Neuronal stem cell (in vitro differentiated cells): ENCODE measurements around the gene UNK.

Experiments used
- DNase-seq: peaks from one replicate; pipeline ENCODE4 v3.0.0-alpha.2; 2013; ENCODE audit warnings: low spot score
- H2AFZ ChIP-seq: one replicate; pipeline ENCODE4 v1.6.1; 2013; ENCODE audit warnings: mild to moderate bottlenecking, low read length, inconsistent platforms
- H2AK5ac ChIP-seq: 2 replicates; pipeline ENCODE4 v1.6.1; 2013; ENCODE audit warnings: low read depth, mild to moderate bottlenecking, inconsistent platforms, low read length, moderate library complexity, mixed read lengths
- H2BK120ac ChIP-seq: 2 replicates; pipeline ENCODE4 v1.6.1; 2013; ENCODE audit warnings: low read depth, mild to moderate bottlenecking, inconsistent platforms, low read length, moderate library complexity, mixed read lengths
- H2BK12ac ChIP-seq: one replicate; pipeline ENCODE4 v1.6.1; 2013; ENCODE audit warnings: low read length, inconsistent platforms
- H2BK15ac ChIP-seq: 2 replicates; pipeline ENCODE4 v1.6.1; 2013; ENCODE audit warnings: mild to moderate bottlenecking, low read length, inconsistent platforms, mixed read lengths
- H2BK5ac ChIP-seq: one replicate; pipeline ENCODE4 v1.6.1; 2013; ENCODE audit warnings: inconsistent platforms, mild to moderate bottlenecking, low read length, moderate library complexity
- H3K14ac ChIP-seq: one replicate; pipeline ENCODE4 v1.6.1; 2013; ENCODE audit warnings: low read length, inconsistent platforms
- H3K18ac ChIP-seq: 2 replicates; pipeline ENCODE4 v1.6.1; 2013; ENCODE audit warnings: low read length, inconsistent platforms
- H3K23ac ChIP-seq: 2 replicates; pipeline ENCODE4 v1.6.1; 2013; ENCODE audit warnings: low read depth, mild to moderate bottlenecking, mixed read lengths, low read length, inconsistent platforms; ENCODE audit not compliant: poor library complexity
- H3K27ac ChIP-seq: replicated peaks from 3 replicates; pipeline ENCODE4 v1.5.1; 2013; ENCODE audit warnings: low read length, inconsistent platforms
- H3K27me3 ChIP-seq, 3 experiments: 2 replicates each; pipeline ENCODE4 v1.6.1; 2013; ENCODE audit warnings: low read length in 3 of 3, mild to moderate bottlenecking in 2 of 3, inconsistent platforms in 1 of 3, low read depth in 1 of 3, mixed read lengths in 1 of 3, moderate library complexity in 1 of 3; ENCODE audit not compliant: control insufficient read depth in 3 of 3, insufficient read depth in 3 of 3
- H3K36me3 ChIP-seq, 2 donors: replicated peaks in 1 of 2; 2 replicates each; pipeline ENCODE4 v1.6.1; 2013; ENCODE audit warnings: low read length in 2 of 2; ENCODE audit not compliant: control insufficient read depth in 2 of 2, insufficient read depth in 2 of 2
- H3K4ac ChIP-seq: 2 replicates; pipeline ENCODE4 v1.6.1; 2013; ENCODE audit warnings: inconsistent platforms, mild to moderate bottlenecking, low read length, moderate library complexity
- H3K4me1 ChIP-seq, 2 donors: 1 replicate in 1 of 2; 2 replicates in 1 of 2; pipeline ENCODE4 v1.6.1; 2013; ENCODE audit warnings: low read length in 2 of 2, low read depth in 1 of 2; ENCODE audit not compliant: control insufficient read depth in 2 of 2, insufficient read depth in 1 of 2
- H3K4me2 ChIP-seq: one replicate; pipeline ENCODE4 v1.6.1; 2013; ENCODE audit warnings: mild to moderate bottlenecking, low read length, inconsistent platforms; ENCODE audit not compliant: insufficient read depth, poor library complexity, severe bottlenecking
- H3K4me3 ChIP-seq, 2 donors: 2 replicates each; pipeline ENCODE4 v1.5.1; 2013; ENCODE audit warnings: low read length in 2 of 2, mild to moderate bottlenecking in 2 of 2, inconsistent platforms in 1 of 2, moderate library complexity in 1 of 2
- H3K79me1 ChIP-seq: one replicate; pipeline ENCODE4 v1.6.1; 2013; ENCODE audit warnings: low read depth, mild to moderate bottlenecking, inconsistent platforms, low read length, moderate library complexity
- H3K9ac ChIP-seq: one replicate; pipeline ENCODE4 v1.6.1; 2013; ENCODE audit warnings: mild to moderate bottlenecking, low read depth, low read length, inconsistent platforms; ENCODE audit not compliant: poor library complexity
- H3K9me3 ChIP-seq, 2 donors: replicated peaks in 1 of 2; 2 replicates each; pipeline versions ENCODE3 to v1.6.1; 2013; ENCODE audit warnings: low read length in 2 of 2, mild to moderate bottlenecking in 2 of 2, inconsistent platforms in 1 of 2, low read depth in 1 of 2, mixed read lengths in 1 of 2, moderate library complexity in 1 of 2; ENCODE audit not compliant: control insufficient read depth in 2 of 2, insufficient read depth in 1 of 2
- H4K8ac ChIP-seq: one replicate; pipeline ENCODE4 v1.6.1; 2013; ENCODE audit warnings: low read depth, mild to moderate bottlenecking, inconsistent platforms, low read length, moderate library complexity
- H4K91ac ChIP-seq: one replicate; pipeline ENCODE4 v1.6.1; 2013; ENCODE audit warnings: low read length, low read depth, mild to moderate bottlenecking, inconsistent platforms; ENCODE audit not compliant: poor library complexity
- WGBS, 2 donors: extraction: QIAGEN DNeasy Blood & Tissue Kit; methylation state at CpG; one replicate each; pipeline ENCODE4 v1.1.7; 2013; ENCODE audit warnings: missing lambda C conversion rate in 2 of 2, mixed read lengths in 1 of 2; ENCODE audit not compliant: insufficient read length in 2 of 2, insufficient replicate concordance in 1 of 2; ENCODE audit errors: extremely low coverage in 2 of 2; 5-methylcytosine and 5-hydroxymethylcytosine counted together

Gene UNK

GRCh38 chr17:75791254-75791653 lies 6.6 kb downstream of the UNK start:
- Histone ChIP-seq H4K8ac (no peak overlapping the region), H3K23ac (no peak overlapping the region), H3K9me3 (peaks cover 0 to 8% of the 10 kb centered on the region in 2 donors), H3K14ac (no peak overlapping the region), H2AK5ac (no peak overlapping the region), H2BK12ac (no peak overlapping the region), H3K4me1 (peaks cover 0 to 2% of the 10 kb centered on the region in 2 donors), H2BK15ac (no peak overlapping the region), H4K91ac (no peak overlapping the region), H2BK5ac (no peak overlapping the region), H3K18ac (no peak overlapping the region), H3K27me3 (no peaks in the 10 kb centered on the region), H3K9ac (no peak overlapping the region), H3K4me3 (no peak overlapping the region), H2AFZ (no peak overlapping the region), H3K79me1 (peaks cover 2% of the 10 kb centered on the region), H2BK120ac (no peak overlapping the region), H3K4ac (no peak overlapping the region), H3K36me3 (peaks cover 12 to 80% of the 10 kb centered on the region in 2 donors), H3K4me2 (no peak overlapping the region), H3K27ac (no peak overlapping the region)
- no CpG with 5 or more reads among the region's 6 CpGs for WGBS, 2 donors
- DNase-seq: no peak

- Histone ChIP-seq H3K4ac (no peak overlapping the region), H2BK12ac (no peak overlapping the region), H3K4me2 (no peak overlapping the region), H3K4me1 (no peaks in the 10 kb centered on the region), H3K9me3 (peaks cover 0 to 2% of the 10 kb centered on the region in 2 donors), H3K23ac (no peak overlapping the region), H4K8ac (no peak overlapping the region), H3K18ac (no peak overlapping the region), H3K9ac (no peak overlapping the region), H2AK5ac (no peak overlapping the region), H2BK5ac (no peak overlapping the region), H3K27ac (no peak overlapping the region), H2BK15ac (no peak overlapping the region), H3K27me3 (no peaks in the 10 kb centered on the region), H3K4me3 (no peak overlapping the region), H2AFZ (no peak overlapping the region), H2BK120ac (no peak overlapping the region), H3K79me1 (peaks cover 4% of the 10 kb centered on the region), H4K91ac (no peak overlapping the region), H3K14ac (no peak overlapping the region), H3K36me3 (peaks cover 18 to 86% of the 10 kb centered on the region in 2 donors)
- DNase-seq: no peak
- no CpG with 5 or more reads among the region's 1 CpG for WGBS, 2 donors
Measured at GRCh38 chr17:75793460-75793859, 8.9 kb downstream of the UNK start.

DNA sequence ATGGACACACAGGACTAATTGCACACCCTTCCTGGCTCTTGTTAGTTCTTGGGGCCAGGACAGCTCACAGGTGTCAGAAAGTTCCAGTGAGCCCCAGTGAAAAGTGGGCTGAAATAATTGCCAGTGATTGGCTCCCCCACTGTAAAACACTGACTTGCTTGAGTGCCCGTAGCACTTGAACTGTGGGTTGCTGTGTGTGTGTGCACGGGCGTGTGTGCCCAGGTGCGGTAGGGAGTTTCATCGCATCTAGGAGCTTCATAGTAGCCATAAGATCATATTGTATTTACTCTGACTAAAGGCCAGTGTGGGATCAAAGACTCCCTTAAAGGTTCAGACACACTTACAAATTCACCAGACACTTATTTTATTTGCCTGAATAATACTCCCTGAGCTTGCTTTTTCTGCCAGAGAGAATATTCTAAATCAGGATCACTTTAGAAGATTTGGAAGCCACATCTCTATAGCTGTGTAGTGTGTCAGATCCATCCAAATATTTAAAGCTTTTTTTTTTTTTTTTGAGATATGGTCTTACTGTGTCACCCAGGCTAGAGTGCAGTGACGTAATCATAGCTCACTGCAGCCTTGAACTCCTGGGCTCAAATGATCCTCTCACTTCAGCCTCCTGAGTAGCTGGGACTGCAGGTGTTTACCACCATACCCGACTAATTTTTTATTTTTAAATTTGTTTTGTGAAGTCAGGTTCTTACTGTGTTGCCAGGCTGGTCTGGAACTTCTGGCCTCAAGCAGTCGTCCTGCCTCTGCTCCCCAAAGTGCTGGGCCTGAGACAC lies 11.4 kb downstream of the UNK start:
- no CpG with 5 or more reads among the region's 8 CpGs for WGBS, 2 donors
- Histone ChIP-seq H3K4me1 (no peaks in the 10 kb centered on the region), H2BK120ac (no peak overlapping the region), H2BK12ac (no peak overlapping the region), H2BK15ac (no peak overlapping the region), H2AFZ (no peak overlapping the region), H3K36me3 (peaks cover 28 to 88% of the 10 kb centered on the region in 2 donors), H4K91ac (no peak overlapping the region), H3K14ac (no peak overlapping the region), H3K23ac (no peak overlapping the region), H3K4me3 (no peak overlapping the region), H3K27me3 (no peaks in the 10 kb centered on the region), H2BK5ac (no peak overlapping the region), H3K27ac (no peak overlapping the region), H3K9ac (no peak overlapping the region), H3K4me2 (no peak overlapping the region), H3K18ac (no peak overlapping the region), H2AK5ac (no peak overlapping the region), H4K8ac (no peak overlapping the region), H3K4ac (no peak overlapping the region), H3K79me1 (peaks cover 8% of the 10 kb centered on the region), H3K9me3 (no peaks in the 10 kb centered on the region)
- no peak for DNase-seq

DNA sequence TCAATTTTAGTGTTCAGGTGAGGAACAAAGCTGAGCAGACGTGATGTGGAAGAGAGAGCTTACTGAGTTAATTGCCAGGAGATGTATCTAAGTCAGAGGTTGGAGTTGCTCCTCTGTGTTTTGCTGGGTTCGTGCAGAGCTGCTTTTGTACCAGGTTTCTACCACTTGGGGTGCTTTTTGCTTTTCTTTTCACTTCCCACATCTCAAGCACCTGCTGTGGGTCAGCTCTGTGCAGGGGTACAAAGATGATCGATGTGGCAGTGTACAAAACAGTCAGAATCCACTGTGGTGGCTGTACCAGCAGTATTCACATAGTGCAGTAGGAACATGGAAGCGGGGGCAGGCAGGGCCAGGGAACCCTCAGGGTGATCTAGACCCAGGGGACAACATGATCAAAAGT lies 14.8 kb downstream of the UNK start:
- Histone ChIP-seq H4K8ac (no peak overlapping the region), H2AK5ac (no peak overlapping the region), H3K18ac (no peak overlapping the region), H2BK15ac (no peak overlapping the region), H3K4me2 (no peak overlapping the region), H3K36me3 (peaks cover 27 to 82% of the 10 kb centered on the region in 2 donors), H3K14ac (no peak overlapping the region), H2BK12ac (no peak overlapping the region), H4K91ac (no peak overlapping the region), H3K27me3 (no peaks in the 10 kb centered on the region), H3K79me1 (peaks cover 8% of the 10 kb centered on the region), H3K27ac (no peak overlapping the region), H2BK120ac (no peak overlapping the region), H3K4me3 (no peak overlapping the region), H2BK5ac (no peak overlapping the region), H3K9me3 (no peaks in the 10 kb centered on the region), H2AFZ (no peak overlapping the region), H3K23ac (no peak overlapping the region), H3K4me1 (no peaks in the 10 kb centered on the region), H3K4ac (no peak overlapping the region), H3K9ac (no peak overlapping the region)
- WGBS, 2 donors: no CpG with 5 or more reads among the region's 4 CpGs
- no peak for DNase-seq
